ENCODE measurements around the gene CCDC93. TPM values are rescaled to one million over a fixed set of nuclear protein-coding genes. Genes with fewer than 3 reads are reported as not detected.

CCDC93 gene
- total and polyA plus RNA-seq, 10 of the 15 experiments (the other 5 are each of a cell fraction or from before 2014, with no cell fraction given), result 3.6 to 27.2 (median 13.5) TPM

GRCh38 chr2:117997872-117998454, 15.9 kb downstream of the CCDC93 start (continued):
- TF ChIP-seq ASH2L (IDR thresholded peaks at IDR 0.05; ENCODE audit: borderline replicate concordance, low read depth), result no peak

- in situ Hi-C loops (cut with MboI) (no loop called here), intact Hi-C loops (cut with micrococcal nuclease; ENCODE audit: unreplicated experiment) (no loop called here)
- Histone ChIP-seq H3K4me3 (no peak overlapping the region), H2AFZ (ENCODE audit: control insufficient read depth, low read depth, low read length) (no peak overlapping the region), H4K20me1 (ENCODE audit: control insufficient read depth, insufficient read depth) (no peaks in the 10 kb centered on the region), H3K9me3 (replicated peaks; ENCODE audit: control insufficient read depth, insufficient read depth, low read length) (no peaks in the 10 kb centered on the region), H3K4me2 (ENCODE audit: control insufficient read depth, insufficient read depth) (no peak overlapping the region), H3K27me3 (replicated peaks in 1 of 2; ENCODE audit: control insufficient read depth in 2 of 2, insufficient read depth in 2 of 2, low read length in 1 of 2) (no peaks in the 10 kb centered on the region), H3K27ac (ENCODE audit: control insufficient read depth, insufficient read depth) (no peak overlapping the region), H3K79me2 (ENCODE audit: control insufficient read depth, insufficient read depth, low read length) (no peaks in the 10 kb centered on the region), H3K36me3 (ENCODE audit: control insufficient read depth in 2 of 2, insufficient read depth in 2 of 2, low read length in 1 of 2) (peaks cover 10 to 32% of the 10 kb centered on the region in 2 experiments), H3K9ac (ENCODE audit: control insufficient read depth, insufficient read depth, low read length) (no peak overlapping the region), H3K4me1 (ENCODE audit: control insufficient read depth, insufficient read depth, low read length) (no peaks in the 10 kb centered on the region)
- no TSS peak for BruUV-seq (replicated peaks)
- ChIA-PET CTCF (interaction anchor here (0.9 to 2.3 kb wide), 7 partner anchors 8 to 182 kb away, joined by 3 to 12 read pairs (median 4); partner anchors contain the start of gene DDX18), SMC1A (ENCODE audit: uncharacterized antibody, unreplicated experiment) (interaction anchor here (0.8 to 1.8 kb wide), 4 partner anchors 13 to 181 kb away, joined by 3 to 5 read pairs (median 3); partner anchors contain the start of gene DDX18), RAD21 (ENCODE audit: unreplicated experiment) (no interaction called here), POLR2A (no interaction called here)
- WGBS (ENCODE audit: insufficient coverage, insufficient replicate concordance, low lambda C conversion rate, missing lambda C conversion rate), result 75% methylated on average over 3 of the region's 3 CpGs
- ATAC-seq (no peak), DNase-seq (ENCODE audit: low read depth, low spot score) (no peak), FAIRE-seq (no peak)
- TF ChIP-seq CHD2 (IDR thresholded peaks at IDR 0.05; ENCODE audit: borderline replicate concordance, low read depth, low read length) (no peak), HCFC1 (IDR thresholded peaks at IDR 0.05; ENCODE audit: low read length) (no peak)
Observed at GRCh38 chr2:117996525-117996924, 17.3 kb downstream of the CCDC93 start.

- H3K9me3 ChIP-seq (replicated peaks; ENCODE audit: control insufficient read depth, insufficient read depth, low read length), result no peaks in the 10 kb centered on the region
- H3K4me1 ChIP-seq (ENCODE audit: control insufficient read depth, insufficient read depth, low read length), result no peaks in the 10 kb centered on the region
- no peaks in the 10 kb centered on the region for H3K79me2 ChIP-seq (ENCODE audit: control insufficient read depth, insufficient read depth, low read length)
- no peak for ATAC-seq
- no peaks in the 10 kb centered on the region for H4K20me1 ChIP-seq (ENCODE audit: control insufficient read depth, insufficient read depth)
- TF ChIP-seq BHLHE40 (IDR thresholded peaks at IDR 0.05; ENCODE audit: borderline replicate concordance in 1 of 2, low read depth in 2 of 2, low read length in 1 of 2), result no peak
- H3K4me3 ChIP-seq, result no peak overlapping the region
- H3K27me3 ChIP-seq (replicated peaks in 1 of 2; ENCODE audit: control insufficient read depth in 2 of 2, insufficient read depth in 2 of 2, low read length in 1 of 2), result no peaks in the 10 kb centered on the region
- no peak for FAIRE-seq
- POLR2A ChIA-PET, result no interaction called here
- DNase-seq (ENCODE audit: low read depth, low spot score), result no peak
- intact Hi-C loops (cut with micrococcal nuclease; ENCODE audit: unreplicated experiment), result no loop called here
- CTCF ChIA-PET, result interaction anchor here (1.2 to 1.6 kb wide), 2 partner anchors 9 to 12 kb away, joined by 4 to 11 read pairs; no protein-coding TSS in a partner anchor
- H2AFZ ChIP-seq (ENCODE audit: control insufficient read depth, low read depth, low read length), result no peak overlapping the region
- no peak overlapping the region for H3K4me2 ChIP-seq (ENCODE audit: control insufficient read depth, insufficient read depth)
- RAD21 ChIA-PET (ENCODE audit: unreplicated experiment), result no interaction called here
- no TSS peak for BruUV-seq (replicated peaks)
- H3K9ac ChIP-seq (ENCODE audit: control insufficient read depth, insufficient read depth, low read length), result no peak overlapping the region
- in situ Hi-C loops (cut with MboI), result no loop called here
- 73% methylated on average over 4 of the region's 4 CpGs for WGBS (ENCODE audit: insufficient coverage, insufficient replicate concordance, low lambda C conversion rate, missing lambda C conversion rate)
- peaks cover 7 to 26% of the 10 kb centered on the region in 2 experiments for H3K36me3 ChIP-seq (ENCODE audit: control insufficient read depth in 2 of 2, insufficient read depth in 2 of 2, low read length in 1 of 2)
- H3K27ac ChIP-seq (ENCODE audit: control insufficient read depth, insufficient read depth), result no peak overlapping the region
- SMC1A ChIA-PET (ENCODE audit: uncharacterized antibody, unreplicated experiment), result no interaction called here
Observed at GRCh38 chr2:117994729-117995128, 19.1 kb downstream of the CCDC93 start.

Data from GM12878 (cell line).